Upper lobe of left lung (tissue), 6 donors: Measurements from ENCODE around the gene ITPR2. TPM values are rescaled to one million over a fixed set of nuclear protein-coding genes. Genes with fewer than 3 reads are reported as not detected.

Experiments
- ATAC-seq, 2 donors: fragments of 200-7000 bp; cut with Tn5 transposase; one replicate each; pipeline ENCODE4 v1.9.1; 2022; ENCODE audit warnings: mild to moderate bottlenecking in 2 of 2, moderate library complexity in 2 of 2; ENCODE audit not compliant: low FRiP score in 2 of 2
- DNase-seq, 2 donors: peaks; one replicate each; pipeline ENCODE4 v3.0.0-alpha.2; 2019 to 2020
- H3K27ac ChIP-seq, 4 donors: fragments of 200-600 bp; sonication (generic); one replicate each; pipeline ENCODE4 v1.5.1; 2016 to 2019
- H3K27me3 ChIP-seq, 4 donors: fragments of 200-600 bp; sonication (generic); one replicate each; pipeline ENCODE4 v1.5.1; 2017 to 2019
- H3K36me3 ChIP-seq, 4 donors: fragments of 200-600 bp; sonication (generic); one replicate each; pipeline ENCODE4 v1.5.1; 2016 to 2019
- H3K4me1 ChIP-seq, 4 donors: fragments of 200-600 bp; sonication (generic); one replicate each; pipeline ENCODE4 v1.5.1; 2018 to 2019
- H3K4me3 ChIP-seq, 4 donors: fragments of 200-600 bp; sonication (generic); one replicate each; pipeline ENCODE4 v1.5.1; 2017 to 2019; ENCODE audit warnings: mild to moderate bottlenecking in 2 of 4, moderate library complexity in 1 of 4
- H3K9me3 ChIP-seq, 4 donors: fragments of 200-600 bp; sonication (generic); one replicate each; pipeline ENCODE4 v1.5.1; 2018 to 2019
- EP300 ChIP-seq, 4 donors: sonication (generic); formaldehyde crosslinking; IDR thresholded peaks; one replicate each; pipeline ENCODE4 v1.5.1; 2017; ENCODE audit warnings: antibody characterized with exemption in 4 of 4, control low read depth in 2 of 4
- POLR2A ChIP-seq, 4 donors: fragments of 450-650 bp; IDR thresholded peaks; one replicate each; pipeline ENCODE4 v1.5.1; 2016 to 2017; ENCODE audit warnings: antibody characterized with exemption in 4 of 4, mild to moderate bottlenecking in 2 of 4
- POLR2AphosphoS5 ChIP-seq, 2 donors: sonication (generic); formaldehyde crosslinking; IDR thresholded peaks; one replicate each; pipeline ENCODE4 v1.5.1; 2017; ENCODE audit warnings: antibody characterized with exemption in 2 of 2
- WGBS, 2 donors: methylation state at CpG; one replicate each; pipeline ENCODE4 v1.1.5; 2017 to 2018; 5-methylcytosine and 5-hydroxymethylcytosine counted together
- total RNA-seq, 6 donors: library from RNA; depleted of rRNA in 4 of 6; stranded (reverse); fragments of >200 nt in 4 of 6; gene quantifications; one replicate each; pipeline versions ENCODE4 v1.1.0 to v1.2.1, GENCODE V29; 2016 to 2021
- TF ChIP-seq, protein P1 (sequence below), 6 experiments: fragments of 450-650 bp in 4 of 6; fragments of 200-600 bp in 2 of 6; sonication (generic) in 2 of 6; IDR thresholded peaks; one replicate each; pipeline ENCODE4 v1.5.1; 2016 to 2019; ENCODE audit warnings: antibody characterized with exemption in 6 of 6
- donor health status: DM: no; HTN: no; CAD: no; lungs with moderate emphysema.
- donor health status: DM: no; HTN: yes; CAD: no; lungs with severe emphysema.

Gene ITPR2
- total RNA-seq, 6 donors from 2014 or later = 35.5 to 115 (median 45.0) TPM

DNA sequence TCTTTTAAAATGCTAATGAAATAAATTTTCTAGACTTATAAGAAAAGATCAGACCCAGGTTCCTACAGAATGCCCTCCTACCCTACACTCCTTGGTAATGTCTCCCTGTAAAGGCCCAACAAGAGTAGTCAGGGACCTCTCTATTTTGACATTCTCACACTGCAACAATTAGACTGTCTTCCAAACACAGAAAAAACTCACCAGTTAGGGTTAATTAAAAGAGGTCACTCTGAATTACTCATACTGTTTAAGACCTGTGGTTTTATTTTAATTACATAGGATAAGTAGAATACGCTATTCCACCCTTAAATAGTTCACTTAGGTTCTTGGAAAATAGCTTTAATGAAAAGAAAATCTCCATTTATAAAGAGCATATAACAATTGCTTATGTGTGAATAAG, 142.4 kb downstream of the ITPR2 start:
- DNase-seq (no peak), ATAC-seq (no peak)
- H3K4me3 ChIP-seq = no peak overlapping the region
- no peaks in the 10 kb centered on the region for H3K9me3 ChIP-seq
- TF ChIP-seq EP300 (IDR thresholded peaks at IDR 0.05) (no peak), POLR2A (IDR thresholded peaks at IDR 0.05) (no peak), POLR2AphosphoS5 (IDR thresholded peaks at IDR 0.05) (no peak)
- TF ChIP-seq, protein P1, sequence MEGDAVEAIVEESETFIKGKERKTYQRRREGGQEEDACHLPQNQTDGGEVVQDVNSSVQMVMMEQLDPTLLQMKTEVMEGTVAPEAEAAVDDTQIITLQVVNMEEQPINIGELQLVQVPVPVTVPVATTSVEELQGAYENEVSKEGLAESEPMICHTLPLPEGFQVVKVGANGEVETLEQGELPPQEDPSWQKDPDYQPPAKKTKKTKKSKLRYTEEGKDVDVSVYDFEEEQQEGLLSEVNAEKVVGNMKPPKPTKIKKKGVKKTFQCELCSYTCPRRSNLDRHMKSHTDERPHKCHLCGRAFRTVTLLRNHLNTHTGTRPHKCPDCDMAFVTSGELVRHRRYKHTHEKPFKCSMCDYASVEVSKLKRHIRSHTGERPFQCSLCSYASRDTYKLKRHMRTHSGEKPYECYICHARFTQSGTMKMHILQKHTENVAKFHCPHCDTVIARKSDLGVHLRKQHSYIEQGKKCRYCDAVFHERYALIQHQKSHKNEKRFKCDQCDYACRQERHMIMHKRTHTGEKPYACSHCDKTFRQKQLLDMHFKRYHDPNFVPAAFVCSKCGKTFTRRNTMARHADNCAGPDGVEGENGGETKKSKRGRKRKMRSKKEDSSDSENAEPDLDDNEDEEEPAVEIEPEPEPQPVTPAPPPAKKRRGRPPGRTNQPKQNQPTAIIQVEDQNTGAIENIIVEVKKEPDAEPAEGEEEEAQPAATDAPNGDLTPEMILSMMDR (IDR thresholded peaks at IDR 0.05) = no peak
- 95 to 100% methylated on average over 1 of the region's 1 CpG for WGBS, 2 donors
- H3K4me1 ChIP-seq = no peaks in the 10 kb centered on the region
- no peaks in the 10 kb centered on the region for H3K27me3 ChIP-seq
- H3K27ac ChIP-seq = no peak overlapping the region
- peaks cover 0 to 2% (median 0%) of the 10 kb centered on the region in 4 donors for H3K36me3 ChIP-seq

GRCh38 chr12:26689281-26689841, 143.6 kb downstream of the ITPR2 start:
- no peak for TF ChIP-seq POLR2AphosphoS5 (IDR thresholded peaks at IDR 0.05)
- no peak for TF ChIP-seq EP300 (IDR thresholded peaks at IDR 0.05)
- Histone ChIP-seq H3K36me3 (peaks cover 0 to 13% (median 3%) of the 10 kb centered on the region in 4 donors), H3K27me3 (no peaks in the 10 kb centered on the region), H3K27ac (no peak overlapping the region), H3K4me1 (no peaks in the 10 kb centered on the region), H3K9me3 (no peaks in the 10 kb centered on the region), H3K4me3 (no peak overlapping the region)
- ATAC-seq (no peak), DNase-seq (no peak)
- WGBS, 2 donors = 82% methylated on average over 6 of the region's 6 CpGs

- peaks cover 0 to 16% (median 9%) of the 10 kb centered on the region in 4 donors for H3K36me3 ChIP-seq
- H3K4me3 ChIP-seq = no peak overlapping the region
- no peak for DNase-seq
- WGBS, 2 donors = 87 to 100% methylated on average over 1 of the region's 1 CpG
- no peaks in the 10 kb centered on the region for H3K27me3 ChIP-seq
- TF ChIP-seq POLR2AphosphoS5 (IDR thresholded peaks at IDR 0.05) = no peak
- TF ChIP-seq, protein P1 (IDR thresholded peaks at IDR 0.05) = no peak
- TF ChIP-seq EP300 (IDR thresholded peaks at IDR 0.05) = no peak
- TF ChIP-seq POLR2A (IDR thresholded peaks at IDR 0.05) = no peak
- ATAC-seq = no peak
- no peaks in the 10 kb centered on the region for H3K9me3 ChIP-seq
- H3K27ac ChIP-seq = no peak overlapping the region
- H3K4me1 ChIP-seq = no peaks in the 10 kb centered on the region
Measured at GRCh38 chr12:26688344-26688904, 144.6 kb downstream of the ITPR2 start.

DNA sequence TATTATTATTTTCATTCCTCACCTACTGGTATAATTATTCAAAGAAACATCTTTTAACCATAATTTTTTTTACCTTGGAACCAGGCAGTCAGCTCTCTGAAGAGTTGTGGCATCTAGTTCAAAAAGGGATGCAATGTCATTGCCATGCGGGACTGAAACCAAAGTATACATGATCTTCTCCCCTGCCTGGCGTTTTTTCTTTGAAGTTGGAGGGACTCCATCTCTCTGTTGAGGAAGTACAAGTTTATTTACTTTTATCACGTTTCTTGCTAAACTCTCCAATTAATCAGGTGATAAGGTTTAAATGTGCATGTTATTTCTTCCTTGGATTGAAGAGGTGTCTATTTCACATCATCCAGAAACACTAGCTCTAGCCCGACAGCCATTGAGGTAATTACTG, 146.6 kb downstream of the ITPR2 start:
- no peak for TF ChIP-seq EP300 (IDR thresholded peaks at IDR 0.05)
- no peak for TF ChIP-seq POLR2AphosphoS5 (IDR thresholded peaks at IDR 0.05)
- no peak for TF ChIP-seq POLR2A (IDR thresholded peaks at IDR 0.05)
- DNase-seq = no peak
- ATAC-seq = no peak
- no peaks in the 10 kb centered on the region for H3K4me1 ChIP-seq
- H3K9me3 ChIP-seq = no peaks in the 10 kb centered on the region
- H3K27me3 ChIP-seq = no peaks in the 10 kb centered on the region
- no peak overlapping the region for H3K27ac ChIP-seq
- peaks cover 0 to 16% (median 12%) of the 10 kb centered on the region in 4 donors for H3K36me3 ChIP-seq
- WGBS, 2 donors = 66 to 69% methylated on average over 4 of the region's 4 CpGs
- no peak overlapping the region for H3K4me3 ChIP-seq

DNA sequence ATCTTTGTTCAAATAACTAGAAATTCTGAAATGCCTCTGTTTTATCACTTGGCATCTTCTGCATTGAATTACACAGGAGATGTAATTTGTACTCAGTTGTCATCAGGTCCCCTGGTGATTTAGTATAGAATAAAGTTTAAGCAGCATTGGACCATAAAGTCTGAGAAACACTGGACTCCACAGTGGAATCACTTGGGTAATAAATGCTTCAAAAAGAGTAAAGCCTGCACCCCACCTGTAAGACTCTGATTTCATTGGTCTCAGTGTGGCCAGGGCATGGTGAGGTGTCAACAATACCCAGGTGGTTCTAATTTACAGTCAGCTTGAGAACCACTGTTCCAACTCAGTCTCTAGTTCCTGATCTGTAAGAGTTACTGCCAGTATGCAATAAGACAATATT, 148.9 kb downstream of the ITPR2 start:
- Histone ChIP-seq H3K36me3 (peaks cover 0 to 16% (median 12%) of the 10 kb centered on the region in 4 donors), H3K27me3 (no peaks in the 10 kb centered on the region), H3K9me3 (no peaks in the 10 kb centered on the region), H3K4me1 (no peaks in the 10 kb centered on the region), H3K4me3 (no peak overlapping the region), H3K27ac (no peak overlapping the region)
- DNase-seq (no peak), ATAC-seq (no peak)
- TF ChIP-seq POLR2AphosphoS5 (IDR thresholded peaks at IDR 0.05) (no peak), POLR2A (IDR thresholded peaks at IDR 0.05) (no peak), EP300 (IDR thresholded peaks at IDR 0.05) (no peak)
- TF ChIP-seq, protein P1 (IDR thresholded peaks at IDR 0.05) = no peak

DNA sequence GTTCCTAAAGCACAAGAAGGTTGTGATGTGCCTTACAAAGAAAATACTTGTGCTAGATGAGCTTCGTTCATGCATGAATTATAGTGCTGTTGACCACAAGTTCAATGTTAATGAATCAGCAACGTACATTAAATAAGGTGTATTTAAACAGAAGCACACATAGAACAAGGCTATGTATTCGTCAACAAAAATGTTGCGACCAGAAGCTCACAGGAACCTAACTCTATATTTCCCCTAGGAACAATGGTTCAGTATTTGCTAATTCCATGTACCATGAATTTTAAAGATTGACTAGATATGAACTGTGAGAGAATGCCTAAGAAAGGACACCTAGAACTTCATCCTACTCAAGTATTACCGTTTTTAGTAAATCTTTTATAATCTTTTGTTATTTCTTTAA, 149.6 kb downstream of the ITPR2 start:
- Histone ChIP-seq H3K36me3 (peaks cover 0 to 16% (median 12%) of the 10 kb centered on the region in 4 donors), H3K27ac (no peak overlapping the region), H3K4me3 (no peak overlapping the region), H3K4me1 (no peaks in the 10 kb centered on the region), H3K9me3 (no peaks in the 10 kb centered on the region), H3K27me3 (no peaks in the 10 kb centered on the region)
- TF ChIP-seq, protein P1 (IDR thresholded peaks at IDR 0.05) = no peak
- TF ChIP-seq POLR2A (IDR thresholded peaks at IDR 0.05) = no peak
- no peak for TF ChIP-seq EP300 (IDR thresholded peaks at IDR 0.05)
- no peak for TF ChIP-seq POLR2AphosphoS5 (IDR thresholded peaks at IDR 0.05)
- WGBS, 2 donors = 96% methylated on average over 5 of the region's 5 CpGs
- ATAC-seq = no peak
- no peak for DNase-seq
